ENCODE data around the gene NUMB. TPM values are rescaled to one million over a fixed set of nuclear protein-coding genes. Genes with fewer than 3 reads are reported as not detected.

NUMB gene
- total RNA-seq: 30.5 and 33.1 TPM in 2 replicates

DNA sequence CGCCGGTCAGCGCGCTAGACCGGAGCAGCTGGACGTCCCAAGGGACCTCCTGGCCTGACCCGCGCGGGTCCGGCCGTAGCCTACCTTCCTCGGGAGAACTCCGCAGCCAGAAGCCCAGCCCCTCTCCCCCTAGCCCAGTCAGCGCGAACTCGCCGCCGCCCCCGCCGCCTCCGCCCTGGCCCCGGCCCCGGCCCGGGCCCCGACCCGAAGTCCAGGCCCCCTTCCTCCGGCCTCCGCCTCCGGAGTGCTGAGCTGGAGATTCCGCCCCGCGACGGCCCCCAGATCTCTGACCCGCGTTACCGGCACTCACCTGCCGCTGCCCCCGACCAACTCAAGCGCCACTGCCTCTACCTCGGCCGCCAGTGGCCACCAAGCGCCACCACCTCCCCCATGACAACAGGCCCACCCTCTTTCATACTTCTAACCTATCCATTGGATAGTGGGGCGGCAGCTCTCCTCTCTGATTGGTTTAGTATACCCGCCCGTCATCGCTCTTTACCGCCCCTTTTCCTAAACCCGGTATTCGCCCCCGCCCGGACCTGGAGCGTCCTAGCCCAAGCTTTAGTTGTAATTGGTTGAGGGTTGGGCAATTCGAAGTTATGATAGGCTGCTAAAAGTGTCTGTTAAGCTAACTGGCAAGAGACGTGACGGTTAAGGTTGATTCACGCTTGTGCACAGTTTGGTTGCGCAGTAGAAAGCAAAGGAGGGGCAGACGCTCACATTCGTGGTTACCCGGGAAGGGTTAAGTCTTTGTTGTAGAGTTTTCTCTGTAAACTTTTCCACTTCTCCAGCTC lies at the start of gene NUMB:
Gene NUMB, minus strand, starts transcription at position 364 of the 794 bp plus-strand sequence. CDS start 102,795 bp downstream, outside the sequence.
- DNase-seq (ENCODE audit: low read depth): peak; percentile 99
- Histone ChIP-seq H3K36me3 (ENCODE audit: control insufficient read depth, insufficient read depth, low read length) (no peaks in the 10 kb centered on the region), H3K27me3 (ENCODE audit: control insufficient read depth, insufficient read depth, low read length) (no peaks in the 10 kb centered on the region), H3K4me3 (ENCODE audit: low read depth, low read length) (peak within 1 kb of the TSS; percentile 97)
- TF ChIP-seq CTCF (IDR thresholded peaks at IDR 0.05; ENCODE audit: insufficient read depth, low read length, poor library complexity, severe bottlenecking): no peak

DNA sequence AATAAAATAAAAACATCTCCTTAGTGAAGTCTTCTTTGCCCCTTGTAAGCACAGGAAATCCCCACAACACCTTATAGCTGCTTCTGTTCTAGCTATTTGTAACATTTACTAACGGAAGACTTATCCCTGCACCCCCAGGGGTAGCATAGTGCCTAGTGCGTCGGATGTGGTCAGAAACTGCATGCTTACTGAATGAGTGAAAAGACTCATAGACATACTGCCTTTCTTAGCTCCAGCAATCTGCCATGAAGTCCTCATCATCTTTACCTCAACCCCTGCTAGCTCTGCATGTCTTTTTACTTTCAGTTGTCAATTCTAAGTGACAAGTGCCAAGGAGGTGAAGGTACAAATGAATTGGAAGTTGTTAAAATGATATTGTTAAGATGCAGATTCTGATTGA lies 45.3 kb upstream of the NUMB start:
- no peak for TF ChIP-seq CTCF (IDR thresholded peaks at IDR 0.05; ENCODE audit: insufficient read depth, low read length, poor library complexity, severe bottlenecking)
- H3K4me3 ChIP-seq (ENCODE audit: low read depth, low read length): no peak overlapping the region
- no peaks in the 10 kb centered on the region for H3K27me3 ChIP-seq (ENCODE audit: control insufficient read depth, insufficient read depth, low read length)
- H3K36me3 ChIP-seq (ENCODE audit: control insufficient read depth, insufficient read depth, low read length): no peaks in the 10 kb centered on the region
- DNase-seq (ENCODE audit: low read depth): no peak

GRCh38 chr14:73502017-73502619 lies 43.8 kb upstream of the NUMB start:
- H3K36me3 ChIP-seq (ENCODE audit: control insufficient read depth, insufficient read depth, low read length): peaks cover 1% of the 10 kb centered on the region
- no peak for DNase-seq (ENCODE audit: low read depth)

GRCh38 chr14:73500360-73500759 lies 42.0 kb upstream of the NUMB start:
- Histone ChIP-seq H3K4me3 (ENCODE audit: low read depth, low read length) (no peak overlapping the region), H3K27me3 (ENCODE audit: control insufficient read depth, insufficient read depth, low read length) (no peaks in the 10 kb centered on the region), H3K36me3 (ENCODE audit: control insufficient read depth, insufficient read depth, low read length) (peaks cover 1% of the 10 kb centered on the region)
- DNase-seq (ENCODE audit: low read depth): no peak
- TF ChIP-seq CTCF (IDR thresholded peaks at IDR 0.05; ENCODE audit: insufficient read depth, low read length, poor library complexity, severe bottlenecking): no peak

More at GRCh38 chr14:73502017-73502619, 43.8 kb upstream of the NUMB start:
- H3K27me3 ChIP-seq (ENCODE audit: control insufficient read depth, insufficient read depth, low read length): no peaks in the 10 kb centered on the region
- TF ChIP-seq CTCF (IDR thresholded peaks at IDR 0.05; ENCODE audit: insufficient read depth, low read length, poor library complexity, severe bottlenecking): no peak
- no peak overlapping the region for H3K4me3 ChIP-seq (ENCODE audit: low read depth, low read length)

GRCh38 chr14:73494593-73494992 lies 36.2 kb upstream of the NUMB start:
- H3K36me3 ChIP-seq (ENCODE audit: control insufficient read depth, insufficient read depth, low read length): peaks cover 1% of the 10 kb centered on the region
- TF ChIP-seq CTCF (IDR thresholded peaks at IDR 0.05; ENCODE audit: insufficient read depth, low read length, poor library complexity, severe bottlenecking): no peak
- H3K27me3 ChIP-seq (ENCODE audit: control insufficient read depth, insufficient read depth, low read length): no peaks in the 10 kb centered on the region
- no peak for DNase-seq (ENCODE audit: low read depth)
- H3K4me3 ChIP-seq (ENCODE audit: low read depth, low read length): no peak overlapping the region

Measured in kidney epithelial cell (primary cell).